C4-2B (cell line): ENCODE measurements around the gene PLCL2.

Experiments used
- H3K27ac ChIP-seq: fragments of 450-650 bp; 2 replicates; pipeline ENCODE4 v1.5.1; 2017
- CTCF ChIP-seq: fragments of 450-650 bp; conservative IDR thresholded peaks from 2 replicates; pipeline ENCODE4 v1.5.1; 2017; ENCODE audit warnings: mild to moderate bottlenecking
- ZFX ChIP-seq: fragments of 450-650 bp; IDR thresholded peaks from 2 replicates; pipeline ENCODE4 v1.6.1; 2017

PLCL2 gene

DNA sequence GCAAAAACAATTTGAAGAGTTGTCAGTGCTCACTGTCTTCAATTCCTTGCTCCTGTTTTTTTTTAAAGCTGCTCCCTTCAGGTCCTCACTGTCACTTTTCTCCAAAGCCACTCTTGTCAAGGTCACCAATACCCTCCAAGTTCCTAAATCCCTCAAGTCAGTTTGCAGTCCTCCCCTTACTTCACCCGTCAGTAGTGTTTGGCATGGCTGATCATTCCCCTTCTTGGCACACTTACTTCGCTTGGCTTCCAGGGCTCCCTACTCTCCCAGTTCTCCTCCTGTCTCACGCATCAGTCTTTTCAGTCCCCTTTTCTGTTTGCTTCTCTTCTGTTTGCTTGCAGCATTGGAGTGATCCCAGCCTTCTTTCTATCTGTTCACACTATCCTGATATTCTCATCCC, 25.5 kb downstream of the PLCL2 start:
- TF ChIP-seq CTCF (no peak), ZFX (no peak)
- no peak overlapping the region for H3K27ac ChIP-seq

- TF ChIP-seq ZFX (no peak), CTCF (no peak)
- no peak overlapping the region for H3K27ac ChIP-seq
Measured at GRCh38 chr3:16911916-16912315, 27.2 kb downstream of the PLCL2 start.

DNA sequence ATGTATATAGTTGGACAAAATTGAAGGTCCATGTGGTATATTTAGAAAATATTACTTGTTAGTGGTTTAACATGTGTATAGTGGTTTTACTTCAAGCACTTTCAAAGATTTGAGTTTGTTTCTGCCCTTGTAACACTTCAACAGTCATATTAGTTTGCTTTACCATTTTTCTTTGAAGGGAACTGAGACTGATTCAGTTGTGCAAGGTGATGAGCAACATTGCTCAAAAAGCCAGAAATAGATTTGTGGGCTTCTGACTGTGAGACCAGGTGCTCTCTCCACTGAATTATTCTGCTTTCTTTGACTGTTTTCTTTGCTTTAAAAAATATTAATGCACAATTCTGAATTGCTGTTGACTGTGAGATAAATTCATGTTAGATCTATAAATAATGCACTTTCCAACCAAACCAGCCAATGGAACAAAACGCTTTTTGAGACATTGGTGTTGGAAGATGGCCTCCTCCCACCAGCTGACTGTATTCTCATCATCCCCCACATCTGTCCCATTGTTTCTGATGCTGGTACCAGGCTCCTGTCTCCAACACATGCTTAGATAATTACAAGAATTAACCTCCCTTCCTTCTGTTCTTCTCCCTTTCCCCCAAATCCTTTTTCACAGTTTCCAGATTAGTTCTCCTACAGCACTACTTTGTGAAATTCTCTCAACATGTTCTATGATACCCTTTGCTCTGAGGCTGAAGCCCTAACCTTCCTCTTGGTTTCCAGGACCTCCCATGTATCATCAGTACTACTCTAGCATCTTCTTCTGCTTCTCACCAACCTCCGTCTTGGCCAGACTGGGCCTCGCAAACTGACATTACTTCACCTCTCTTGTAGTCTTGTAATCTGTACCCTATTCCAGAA, 27.9 kb downstream of the PLCL2 start:
- TF ChIP-seq CTCF (no peak), ZFX (no peak)
- no peak overlapping the region for H3K27ac ChIP-seq

DNA sequence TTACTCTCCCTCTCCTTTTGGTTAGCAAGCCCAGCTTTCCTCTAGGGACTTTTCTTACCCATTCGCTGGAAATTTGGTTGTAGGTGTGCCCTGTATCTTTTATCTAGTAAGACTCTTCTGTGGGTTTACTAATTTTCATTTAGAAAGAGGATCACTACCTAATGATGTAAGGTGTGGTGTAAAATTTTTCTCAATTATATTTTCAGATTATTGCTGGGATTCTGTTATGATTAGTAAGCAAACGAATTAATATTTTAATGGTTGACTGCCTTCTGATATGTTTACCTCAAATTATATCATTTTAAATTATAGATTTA, 28.5 kb downstream of the PLCL2 start:
- TF ChIP-seq CTCF = no peak
- no peak for TF ChIP-seq ZFX
- H3K27ac ChIP-seq = no peak overlapping the region

DNA sequence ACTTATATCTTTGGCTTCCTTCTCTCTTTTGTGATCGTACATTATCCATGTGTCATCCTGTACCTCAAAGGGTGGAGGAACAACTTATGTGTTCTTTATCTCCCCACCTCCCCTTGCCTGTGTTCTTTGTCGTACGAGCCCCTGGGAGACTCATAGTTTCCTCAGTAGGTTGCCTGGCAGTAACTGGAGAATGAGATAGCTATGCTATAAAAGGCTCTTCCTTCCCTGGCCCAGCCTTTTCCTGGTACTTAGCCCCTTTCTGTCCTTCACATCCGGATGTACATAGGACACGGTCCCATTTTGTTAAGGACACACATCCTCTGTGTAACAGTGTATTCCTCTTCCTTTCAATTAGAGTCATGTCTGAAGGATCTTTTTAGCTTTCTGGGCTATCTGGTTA, 32.1 kb downstream of the PLCL2 start:
- TF ChIP-seq ZFX (no peak), CTCF (no peak)
- no peak overlapping the region for H3K27ac ChIP-seq

- TF ChIP-seq CTCF = no peak
- TF ChIP-seq ZFX = no peak
- H3K27ac ChIP-seq = no peak overlapping the region
Measured at GRCh38 chr3:16917256-16917935, 32.6 kb downstream of the PLCL2 start.

GRCh38 chr3:16917980-16918682, 33.4 kb downstream of the PLCL2 start:
- TF ChIP-seq CTCF (no peak), ZFX (no peak)
- no peak overlapping the region for H3K27ac ChIP-seq
